Fibroblast of the conjunctiva (primary cell): Measurements from ENCODE around the gene KLHL18.
"Not testable (repeated sequence)": the region's sequence is repeated elsewhere in the genome, so short reads cannot be mapped to it uniquely, and the experiment has no call there.

Experiments
- DNase-seq: peaks from one replicate; pipeline ENCODE4 v3.0.0-alpha.2; 2010; ENCODE audit warnings: low read depth

Gene KLHL18

DNA sequence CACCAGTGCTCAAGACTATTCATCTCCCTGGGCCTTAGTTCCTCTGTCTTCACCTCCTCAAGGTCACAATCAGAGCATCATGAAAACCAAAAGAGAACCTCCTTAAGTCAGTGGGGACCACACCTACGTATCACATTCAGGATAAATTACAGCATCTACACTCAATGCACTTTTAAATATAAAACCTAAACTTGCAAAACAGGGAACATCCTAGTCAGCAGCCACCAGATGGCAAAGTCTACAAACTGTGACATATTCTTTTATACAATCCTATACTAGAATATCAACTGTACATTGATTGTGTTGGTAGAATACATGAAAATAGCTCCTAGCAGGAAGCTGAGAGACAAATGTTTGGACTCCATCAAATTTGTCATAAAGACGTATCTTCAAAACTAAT lies 8.1 kb upstream of the KLHL18 start:
- no peak for DNase-seq

DNA sequence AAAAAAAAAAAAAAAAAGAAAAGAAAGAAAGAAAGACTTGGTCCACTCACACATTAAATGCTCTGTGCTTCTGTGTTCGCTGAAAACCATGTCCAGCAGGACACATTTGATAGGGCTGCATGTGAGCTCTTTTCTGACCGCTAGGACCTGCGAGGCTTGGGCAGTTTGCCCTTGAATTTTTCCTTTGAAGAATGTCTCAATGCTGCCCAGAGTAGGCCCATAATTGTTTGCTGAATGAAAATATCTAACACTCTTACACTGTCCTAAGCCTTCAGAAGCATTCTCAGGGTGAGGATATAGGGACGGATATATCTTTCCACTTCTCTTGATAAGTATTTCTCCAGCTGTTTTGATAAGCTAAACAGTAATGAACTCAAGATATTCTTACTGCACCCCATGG lies 6.2 kb upstream of the KLHL18 start:
- no peak for DNase-seq

DNA sequence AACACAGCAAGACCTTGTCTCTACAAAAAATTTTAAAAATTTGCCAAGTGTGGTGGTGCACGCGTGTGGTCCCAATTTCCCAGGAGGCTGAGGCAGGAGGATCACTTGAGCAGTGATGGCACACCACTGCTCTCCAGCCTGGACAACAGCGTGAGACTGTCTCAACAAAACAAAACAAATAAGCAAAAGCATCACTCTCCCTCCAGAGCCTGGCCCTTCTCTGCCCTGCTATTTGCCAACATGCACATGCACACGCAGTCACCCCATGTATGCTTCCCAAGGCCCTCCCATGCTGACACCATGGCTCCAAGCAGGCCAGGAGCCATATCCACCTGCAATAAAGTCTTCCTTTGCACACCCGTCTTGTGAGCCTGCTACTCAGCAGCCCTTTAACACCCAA lies 2.2 kb upstream of the KLHL18 start:
- no peak for DNase-seq

DNA sequence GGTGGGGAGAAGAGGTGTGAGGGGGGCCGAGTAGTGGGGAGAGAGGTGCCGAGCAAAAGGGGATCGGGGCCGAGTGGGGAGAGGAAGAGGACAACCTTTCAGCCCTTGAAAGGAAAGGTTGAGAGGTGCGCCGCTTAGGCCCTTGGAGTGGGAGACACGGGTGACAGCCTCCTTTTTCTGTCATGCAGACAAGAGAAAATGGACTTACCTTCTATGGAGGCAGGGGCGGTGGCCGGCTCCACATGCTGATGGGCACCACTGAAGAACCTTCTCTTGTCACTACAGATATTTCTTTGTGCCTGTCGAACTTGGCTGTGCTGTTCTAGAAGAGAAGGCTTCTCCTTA lies 421 bp downstream of the KLHL18 start:
- no peak for DNase-seq

DNA sequence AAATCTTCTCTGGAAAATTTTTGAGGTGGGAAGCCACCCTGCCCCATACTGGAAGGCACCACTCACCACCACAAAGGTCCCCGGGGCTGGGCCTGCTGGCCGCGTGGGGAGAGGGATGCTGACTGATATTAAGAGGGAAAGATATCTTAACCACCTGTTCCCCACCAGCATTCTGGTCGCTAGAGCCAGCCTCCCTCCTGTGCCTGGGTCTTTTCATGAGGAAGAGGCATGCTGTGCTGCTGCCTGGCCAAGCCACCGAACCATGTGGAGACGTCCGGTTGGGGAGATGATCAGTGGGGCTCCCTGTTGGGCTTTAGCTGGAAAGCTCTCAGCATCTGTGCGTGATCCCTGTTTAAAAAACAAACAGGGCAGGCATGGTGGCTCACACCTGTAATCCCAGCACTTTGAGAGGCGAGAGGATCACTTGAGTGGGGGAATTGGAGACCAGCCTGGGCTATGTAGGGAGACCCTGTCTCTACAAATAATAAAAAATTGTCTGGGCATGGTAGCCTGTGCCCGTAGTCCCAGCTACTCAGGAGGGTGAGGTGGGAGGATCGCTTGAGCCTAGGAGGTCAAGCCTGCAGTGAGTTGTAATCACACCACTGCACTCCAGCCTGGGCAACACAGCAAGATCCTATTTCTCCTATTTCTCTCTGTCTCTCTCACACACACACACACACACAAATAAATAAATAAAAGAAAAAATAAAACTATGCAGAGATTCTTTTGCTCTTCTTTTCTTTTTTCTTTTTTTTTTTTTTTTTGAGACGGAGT lies 1.0 kb downstream of the KLHL18 start:
- DNase-seq: no peak

DNA sequence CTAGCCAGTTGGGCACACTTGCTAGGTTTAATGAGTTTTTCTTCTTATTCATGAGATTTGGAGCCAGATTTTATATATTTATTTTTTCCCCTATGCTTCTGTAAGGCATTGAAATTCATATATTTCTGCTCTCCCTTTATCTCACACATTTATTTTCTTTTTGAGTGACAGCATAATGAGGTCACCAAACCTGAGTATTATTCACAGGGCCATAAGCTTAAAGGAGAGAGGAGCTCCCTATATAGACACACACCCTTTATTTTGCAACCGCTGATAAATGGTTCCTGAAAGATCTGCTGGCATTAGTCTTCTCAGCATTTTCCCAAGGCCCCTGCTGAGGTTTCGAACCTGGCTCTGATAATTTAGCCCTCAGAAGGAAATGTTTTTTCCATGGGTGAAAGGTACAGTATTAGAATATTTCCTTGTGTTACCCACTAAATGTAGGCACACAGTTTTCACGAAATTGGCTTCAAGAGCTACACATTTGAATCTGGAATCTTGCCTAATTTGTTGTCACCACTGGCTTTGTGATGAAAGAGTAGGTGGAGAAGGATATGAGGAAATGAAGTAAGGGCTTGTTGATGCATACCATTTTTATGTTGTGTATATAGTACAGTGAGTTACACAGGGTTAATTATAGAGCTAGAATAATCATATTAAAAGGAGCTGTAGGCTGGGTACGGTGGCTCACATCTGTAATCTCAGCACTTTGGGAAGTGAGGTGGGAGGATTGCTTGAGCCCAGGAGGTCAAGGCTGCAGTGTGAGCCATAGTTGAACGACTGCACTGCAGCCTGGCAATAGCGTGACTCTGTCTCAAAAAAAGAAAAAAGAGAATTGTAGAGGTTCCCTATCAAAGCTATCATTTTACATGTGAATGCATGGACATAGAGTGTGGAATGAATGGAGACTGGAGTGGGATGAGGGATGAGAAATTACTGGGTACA lies 6.5 kb downstream of the KLHL18 start:
- DNase-seq: no peak

DNA sequence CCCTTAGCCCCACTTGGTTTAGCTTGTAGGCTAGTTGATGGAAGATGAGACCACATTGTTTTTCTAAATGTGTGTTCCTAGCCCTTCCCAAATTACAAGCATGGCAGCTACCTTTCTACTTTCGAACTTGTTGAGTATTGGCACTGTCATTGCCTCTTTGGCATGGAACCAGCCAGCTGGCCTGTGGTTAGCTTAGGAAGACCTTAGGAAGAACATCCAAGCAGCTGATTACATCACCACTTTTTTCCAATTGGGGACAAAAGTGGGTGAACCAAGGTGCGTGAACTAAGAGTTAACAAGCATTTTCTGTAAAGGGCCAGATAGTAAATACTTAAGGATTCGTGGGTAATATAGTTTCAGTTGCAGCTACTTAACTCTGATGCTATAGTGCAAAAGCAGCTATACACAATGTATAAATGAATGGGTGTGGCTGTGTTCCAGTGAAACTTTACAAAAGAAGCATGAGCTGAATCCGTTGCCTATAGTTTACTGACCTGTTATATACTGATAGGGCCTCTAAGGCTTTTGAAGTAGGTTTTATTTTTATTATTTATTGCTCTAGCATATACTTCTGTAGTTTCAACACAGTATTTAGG lies 8.5 kb downstream of the KLHL18 start:
- no peak for DNase-seq

DNA sequence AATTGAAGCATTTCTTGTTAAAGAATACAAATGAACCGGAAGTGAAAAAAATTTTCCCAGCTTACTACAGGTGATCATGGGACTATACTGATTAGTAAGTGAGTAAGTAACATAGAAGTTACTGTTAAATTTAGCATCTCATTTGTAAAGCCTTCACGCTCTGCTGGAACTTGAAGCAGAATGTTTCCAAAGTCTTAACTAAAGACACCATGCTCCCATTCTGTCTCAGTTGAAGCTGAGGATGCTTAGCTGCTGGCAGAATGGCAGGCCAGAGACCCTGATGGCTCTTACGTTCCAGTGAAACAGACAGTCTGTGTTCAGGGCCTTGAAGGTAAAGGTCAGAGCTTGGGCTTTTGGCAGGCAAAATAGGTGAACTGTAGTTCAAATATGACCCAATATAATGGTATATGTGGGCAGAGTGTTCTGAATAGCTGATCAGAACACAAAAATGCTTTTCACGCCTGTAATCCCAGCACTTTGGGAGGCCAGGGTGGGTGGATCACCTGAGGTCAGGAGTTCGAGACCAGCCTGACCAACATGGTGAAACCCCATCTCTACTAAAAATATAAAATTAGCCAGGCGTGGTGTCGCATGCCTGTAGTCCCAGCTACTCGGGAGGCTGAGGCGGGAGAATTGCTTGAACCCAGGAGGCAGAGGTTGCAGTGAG lies 9.1 kb downstream of the KLHL18 start:
- DNase-seq: not testable (repeated sequence)

DNA sequence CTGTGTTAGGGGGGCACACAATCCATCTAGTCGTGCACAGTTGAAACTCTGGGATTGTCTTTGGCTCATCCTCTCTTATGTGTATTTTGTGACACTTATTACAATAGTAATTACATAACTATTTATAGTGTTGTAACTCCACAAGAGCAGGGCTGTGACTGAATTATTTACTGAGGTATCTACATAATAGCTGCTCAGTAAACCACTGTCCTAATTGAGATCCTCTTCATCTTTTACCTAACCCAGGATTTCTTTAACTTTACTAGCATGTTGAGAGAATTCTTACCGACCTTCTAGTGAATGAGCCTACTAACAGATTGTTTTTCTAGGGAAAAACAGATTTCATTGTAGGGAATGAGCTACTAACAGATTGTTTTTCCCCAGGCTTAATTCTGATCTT lies 11.1 kb downstream of the KLHL18 start:
- DNase-seq: no peak

DNA sequence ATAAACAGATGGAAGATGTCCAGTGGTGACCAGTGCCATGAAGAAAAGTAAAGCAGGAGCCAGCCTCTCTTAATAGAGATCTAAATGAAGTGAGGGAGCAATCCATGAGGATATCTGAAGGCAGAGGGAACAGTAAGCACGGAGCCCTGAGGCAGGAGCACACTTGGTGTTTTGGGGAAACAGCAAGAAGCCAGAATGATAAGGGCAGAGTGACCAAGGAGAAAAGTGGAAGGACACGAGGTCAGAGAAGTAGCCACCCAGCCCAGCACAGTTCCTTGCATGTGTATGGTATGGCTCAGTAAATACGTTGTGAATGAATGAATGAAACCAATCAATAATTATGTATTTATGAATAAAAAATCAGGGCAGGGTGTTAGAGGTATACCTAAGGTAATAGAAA lies 11.6 kb downstream of the KLHL18 start:
- DNase-seq: no peak

DNA sequence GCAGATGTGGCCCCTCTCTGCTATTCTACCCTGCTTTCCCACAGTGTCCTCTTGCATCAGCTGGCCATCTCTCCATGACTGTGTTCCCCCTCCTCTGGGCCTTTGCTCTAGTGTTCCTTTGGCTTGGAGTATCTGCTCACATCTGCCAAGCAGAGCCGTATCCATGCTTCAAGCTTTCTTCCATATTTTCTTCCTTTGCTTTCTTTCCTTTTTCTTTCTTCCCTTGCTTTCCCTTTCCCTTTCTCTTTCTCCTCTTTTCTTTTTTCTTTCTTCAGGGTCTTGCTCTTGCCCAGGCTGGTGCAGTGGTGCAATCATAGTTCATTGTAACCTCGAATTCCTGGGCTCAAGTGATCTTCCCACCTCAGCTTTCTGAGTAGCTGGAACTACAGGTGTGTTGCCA lies 12.6 kb downstream of the KLHL18 start:
- no peak for DNase-seq

DNA sequence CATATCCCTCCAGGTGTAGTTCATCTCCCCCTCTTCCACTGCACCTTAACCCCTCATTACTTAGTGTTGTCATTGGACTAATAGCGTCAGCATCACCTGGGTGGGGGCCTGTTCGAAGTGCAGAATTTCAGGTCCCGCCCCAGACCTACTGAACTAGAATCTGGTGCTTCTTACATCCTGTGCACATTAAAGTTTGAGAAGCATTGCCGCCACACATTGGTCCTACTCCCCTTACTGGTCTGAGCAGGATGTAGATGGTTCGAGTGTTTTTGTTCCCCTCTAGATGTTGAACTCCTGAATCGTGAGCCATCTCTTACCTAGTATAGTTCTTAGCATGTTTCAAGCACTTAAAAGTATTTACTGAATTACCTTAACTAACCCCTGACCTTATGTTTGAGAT lies 13.2 kb downstream of the KLHL18 start:
- DNase-seq: no peak

DNA sequence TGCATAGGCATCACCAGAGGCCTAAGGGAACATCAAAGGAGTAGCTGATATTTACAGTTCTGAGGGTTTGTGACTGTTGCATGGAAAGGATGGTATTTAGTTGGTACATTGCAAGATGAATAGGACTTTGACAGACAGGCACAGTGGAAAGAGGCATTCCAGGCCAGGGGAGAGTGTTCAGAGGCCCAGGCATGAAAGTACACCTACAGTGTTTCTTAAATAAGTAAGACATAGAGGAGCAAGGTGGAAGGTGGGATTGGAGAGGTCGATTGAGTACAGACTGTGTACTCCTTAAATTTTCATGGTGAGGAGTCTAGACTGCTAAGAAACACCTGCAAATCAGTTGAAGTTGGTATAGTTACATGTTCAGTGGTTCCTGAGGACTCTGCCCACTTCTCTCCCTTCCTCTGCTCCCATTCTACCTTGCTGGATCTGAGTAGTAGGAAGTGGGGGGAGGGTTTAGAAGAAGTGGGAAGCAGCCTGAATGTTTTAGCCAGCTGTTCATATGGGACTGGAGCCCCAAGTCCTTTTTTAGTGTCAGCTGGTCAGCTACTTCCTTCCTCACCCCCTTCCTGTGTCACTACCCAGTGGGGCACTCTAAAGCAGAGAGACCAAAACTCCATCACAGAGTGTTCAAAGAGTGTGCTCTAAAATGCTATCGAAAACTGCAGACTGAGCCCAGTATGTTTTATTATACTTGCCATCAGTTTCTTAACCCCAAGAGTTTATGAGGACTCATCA lies 14.0 kb downstream of the KLHL18 start:
- no peak for DNase-seq

DNA sequence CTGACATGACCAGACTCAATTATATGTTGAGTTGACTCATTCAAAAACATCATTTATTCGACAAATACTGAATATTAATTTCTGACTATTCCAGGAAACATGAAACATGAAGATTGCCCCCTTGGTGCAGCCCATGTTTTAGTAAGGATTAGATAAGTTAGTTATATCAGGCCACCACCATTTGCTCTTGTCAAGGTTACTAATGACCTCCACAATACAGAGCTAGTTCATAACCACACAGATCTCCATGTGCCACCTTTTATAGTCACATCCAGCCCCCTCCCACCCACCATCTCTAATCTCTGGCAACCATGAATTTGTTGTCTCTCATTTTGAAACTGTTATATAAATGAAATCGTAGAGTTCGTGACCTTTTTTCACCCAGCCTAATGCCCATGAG lies 15.7 kb downstream of the KLHL18 start:
- no peak for DNase-seq

DNA sequence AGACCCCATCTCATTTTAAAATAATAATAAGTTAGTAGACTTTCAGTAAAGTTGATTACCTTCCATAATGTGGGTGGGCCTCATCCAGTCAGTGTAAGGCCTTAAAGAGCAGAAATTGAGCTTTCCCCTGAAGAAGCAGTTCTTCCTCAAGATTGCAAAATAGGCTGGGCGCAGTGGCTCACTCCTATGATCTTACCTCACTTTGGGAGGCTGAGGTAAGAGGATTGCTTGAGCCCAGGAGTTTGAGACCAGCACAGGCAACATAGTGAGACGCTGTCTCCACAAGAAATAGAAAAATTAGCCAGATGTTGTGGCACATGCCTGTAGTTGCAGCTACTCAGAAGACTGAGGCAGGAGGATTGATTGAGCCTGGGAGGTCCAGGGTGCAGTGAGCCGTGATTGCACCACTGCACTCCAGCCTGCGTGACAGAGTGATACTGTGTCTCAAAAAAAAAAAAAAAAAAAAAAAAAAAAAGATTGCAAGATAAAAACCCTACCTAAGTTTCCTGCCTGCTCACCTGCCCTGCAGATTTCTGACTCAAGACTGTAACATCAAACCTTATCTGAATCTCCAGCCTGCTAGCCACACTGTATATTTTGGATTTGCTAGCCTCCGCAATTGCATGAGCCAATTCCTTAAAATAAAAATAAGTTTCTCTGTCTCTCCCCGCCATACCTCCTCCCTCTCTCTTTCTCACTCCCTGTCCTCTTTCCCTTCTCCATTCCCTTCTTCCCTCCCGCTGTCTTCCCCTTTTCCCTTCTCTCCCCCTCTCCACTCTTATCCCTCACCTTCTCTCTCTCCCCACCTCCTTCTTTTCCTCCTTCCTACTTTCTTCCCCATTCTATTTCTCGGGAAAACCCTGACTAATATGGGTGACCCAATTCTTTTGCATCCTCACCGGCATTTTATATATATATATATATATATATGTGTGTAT lies 16.9 kb downstream of the KLHL18 start:
- no peak for DNase-seq

DNA sequence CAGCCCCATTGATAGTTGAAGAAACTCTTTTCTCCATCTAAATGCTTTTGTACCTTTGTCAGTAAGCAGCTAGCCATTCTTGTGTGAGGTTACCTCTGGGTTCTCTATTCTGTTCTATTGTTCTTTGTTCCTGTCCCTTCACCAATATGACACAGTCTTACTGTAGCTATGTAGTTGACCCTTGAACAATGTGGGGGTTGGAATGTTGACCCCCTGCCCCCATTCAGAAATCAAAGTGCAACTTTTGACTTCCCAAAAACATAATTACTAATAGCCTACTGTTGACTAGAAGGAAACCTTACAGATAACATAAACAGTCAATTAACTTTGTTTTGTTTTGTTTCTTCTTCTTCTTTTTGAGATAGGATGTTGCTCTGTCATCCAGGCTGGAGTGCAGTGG lies 18.7 kb downstream of the KLHL18 start:
- no peak for DNase-seq

DNA sequence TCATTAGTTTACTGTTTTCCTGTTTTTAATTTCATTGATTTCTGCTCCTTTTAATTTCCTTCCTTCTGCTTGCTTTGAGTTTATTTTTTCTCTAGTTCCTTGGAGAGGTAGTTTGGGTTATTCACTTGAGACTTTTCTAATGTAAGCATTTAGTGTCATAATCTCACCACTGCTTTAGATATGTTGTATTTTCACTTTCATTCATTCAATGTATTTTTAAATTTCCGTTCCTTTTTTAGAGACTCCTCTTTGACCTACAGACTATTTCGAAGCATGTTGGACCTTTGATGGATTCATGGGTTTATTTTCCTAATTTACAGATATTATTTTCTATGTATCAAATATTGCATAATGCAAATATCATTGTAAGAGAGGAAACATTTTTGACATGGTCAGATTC lies 23.3 kb downstream of the KLHL18 start:
- no peak for DNase-seq

DNA sequence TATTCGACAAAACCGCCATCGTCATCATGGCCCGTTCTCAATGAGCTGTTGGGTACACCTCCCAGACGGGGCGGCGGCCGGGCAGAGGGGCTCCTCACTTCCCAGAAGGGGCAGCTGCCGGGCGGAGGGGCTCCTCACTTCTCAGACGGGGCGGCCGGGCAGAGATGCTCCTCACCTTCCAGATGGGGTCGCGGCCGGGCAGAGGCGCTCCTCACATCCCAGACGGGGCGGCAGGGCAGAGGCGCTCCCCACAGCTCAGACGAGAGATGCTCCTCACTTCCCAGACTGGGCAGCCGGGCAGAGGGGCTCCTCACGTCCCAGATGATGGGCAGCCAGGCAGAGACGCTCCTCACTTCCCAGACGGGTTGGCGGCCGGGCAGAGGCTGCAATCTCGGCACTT lies 26.5 kb downstream of the KLHL18 start:
- not testable (repeated sequence) for DNase-seq

DNA sequence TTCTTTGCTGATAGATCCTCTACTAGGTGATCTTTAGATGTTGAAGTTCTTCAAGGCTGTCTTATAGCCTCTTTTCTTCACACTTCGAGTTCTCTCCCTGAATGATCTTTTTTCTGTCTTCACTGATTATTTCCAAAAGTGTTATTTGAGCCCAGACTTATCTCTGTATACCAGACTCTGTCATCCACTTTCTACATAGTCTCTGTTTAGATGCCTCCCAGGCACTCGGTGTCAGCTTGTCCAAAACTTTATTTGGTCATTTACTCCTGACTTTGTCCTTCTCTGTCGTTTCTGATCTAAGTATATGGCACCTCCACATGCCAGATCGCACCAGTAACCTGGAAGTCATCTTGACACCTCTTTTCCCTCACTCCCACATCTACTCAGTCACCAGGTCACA lies 27.6 kb downstream of the KLHL18 start:
- no peak for DNase-seq

DNA sequence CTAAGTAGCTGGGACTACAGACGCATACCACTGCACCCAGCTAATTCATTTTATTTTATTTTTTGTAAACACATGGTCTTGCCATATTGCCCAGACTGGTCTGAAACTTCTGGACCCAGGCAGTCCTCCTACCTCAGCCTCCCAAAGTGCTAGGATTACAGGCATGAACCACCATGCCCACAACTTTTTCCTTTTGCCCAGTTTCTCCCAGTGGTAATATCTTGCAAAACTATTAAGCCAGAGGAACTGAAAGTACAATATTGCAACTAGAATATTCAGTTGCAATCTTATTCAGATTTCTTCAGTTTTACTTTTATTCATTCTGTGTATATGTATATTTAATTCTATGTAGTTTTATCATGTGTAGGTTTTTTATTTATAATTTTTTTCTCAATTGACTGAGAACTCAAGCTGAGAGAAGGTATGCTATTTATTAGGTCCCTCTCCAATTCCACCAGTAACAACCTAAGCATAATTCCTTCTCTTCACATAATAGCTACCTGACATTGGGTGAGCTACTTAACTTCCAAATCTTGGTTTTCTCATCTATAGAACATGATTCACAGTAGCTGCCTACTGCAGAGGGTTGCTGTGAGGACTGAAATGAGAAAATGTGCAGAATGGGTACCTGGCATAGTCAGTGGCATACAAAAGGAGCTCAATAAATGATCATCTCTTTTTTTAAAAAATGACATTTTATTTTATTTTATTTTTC lies 30.8 kb downstream of the KLHL18 start:
- DNase-seq: no peak
